ENCODE measurements around the gene PPP1R9B. TPM values are rescaled to one million over a fixed set of nuclear protein-coding genes. Genes with fewer than 3 reads are reported as not detected.
A peak's percentile ranks its signal among the peaks of the same experiment; 100 is the strongest.

The PPP1R9B gene
- total RNA-seq, 4 donors from 2014 or later = 20.2 to 46.3 (median 37.5) TPM

DNA sequence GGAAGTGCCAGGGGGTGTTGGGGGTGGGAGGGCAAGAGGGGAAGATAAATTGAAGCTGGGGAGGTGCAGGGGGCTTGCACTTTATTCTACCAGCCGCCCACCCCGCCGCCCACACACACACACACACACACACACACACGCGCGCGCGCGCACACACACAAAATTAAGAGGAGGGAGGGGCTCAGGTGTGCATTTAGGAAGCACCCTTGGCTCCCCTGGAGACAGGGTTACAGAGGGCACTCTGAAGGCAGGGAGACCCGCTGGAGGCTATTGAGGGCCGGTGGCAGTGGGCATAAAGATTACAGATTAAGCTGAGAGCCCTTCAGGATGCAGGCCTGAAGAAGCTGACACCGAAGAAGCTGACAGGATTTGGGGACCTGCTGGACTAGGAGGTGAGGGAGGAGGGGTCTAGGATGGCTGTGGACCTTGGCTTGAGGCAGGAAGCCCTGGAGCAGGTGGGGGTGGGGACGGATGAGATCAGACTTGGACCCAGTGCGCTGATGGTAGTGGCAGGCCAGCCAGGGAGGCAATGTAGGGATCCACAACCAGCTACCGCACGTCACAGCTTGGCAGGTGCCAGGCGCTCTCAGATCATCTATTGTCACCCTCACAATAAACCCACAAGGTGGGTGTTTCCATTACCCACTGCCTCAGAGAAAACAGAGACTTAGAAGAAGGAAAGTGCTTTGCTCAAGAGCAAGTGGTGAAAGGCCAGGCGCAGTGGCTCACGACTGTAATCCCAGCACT, 19.7 kb downstream of the PPP1R9B start:
- 48% methylated on average over 18 of the region's 19 CpGs for WGBS

DNA sequence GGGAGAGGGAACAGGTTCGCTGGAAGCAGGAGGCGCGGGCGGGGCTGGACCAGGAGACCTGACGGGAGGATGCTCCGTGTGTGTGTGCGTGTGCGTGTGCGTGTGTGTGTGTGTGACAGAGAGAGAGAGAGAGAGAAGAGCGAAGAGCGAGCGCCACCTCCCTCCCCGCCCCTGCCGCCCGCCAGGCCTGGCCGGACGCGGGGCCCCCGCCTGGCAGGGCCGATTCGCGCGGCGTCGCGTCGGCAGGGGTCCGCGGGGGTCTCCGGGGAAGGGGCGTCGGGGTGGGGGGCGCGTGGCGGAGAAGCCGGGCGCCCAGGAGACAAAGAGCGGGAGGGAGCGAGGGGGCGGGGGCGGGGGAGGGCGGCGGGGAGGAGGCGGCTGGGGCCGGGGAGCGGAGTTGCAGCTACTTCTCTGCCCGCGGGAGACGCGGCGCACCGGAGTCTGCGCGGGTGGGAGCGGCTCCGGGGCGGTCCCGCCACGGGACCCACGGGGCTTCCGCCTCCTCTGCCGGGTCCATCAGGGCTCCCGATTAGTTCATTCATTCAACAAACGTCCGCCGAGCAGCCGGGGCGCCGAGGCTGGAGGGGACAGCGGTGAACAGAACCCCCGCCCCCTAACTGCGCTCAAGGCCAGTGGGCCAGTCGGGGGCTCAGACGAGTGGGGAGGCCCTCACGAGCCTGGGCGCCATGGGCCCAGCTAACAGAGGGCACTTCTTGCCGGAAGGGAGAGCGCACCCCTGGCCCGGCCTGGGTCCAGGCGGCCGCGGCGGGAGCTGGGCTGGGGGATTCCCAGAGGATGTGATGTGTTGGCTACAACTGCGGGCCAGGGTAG, 20.5 kb downstream of the PPP1R9B start, which contains the start of gene SAMD14:
TSS of gene SAMD14 (minus strand) at position 433 of the 831 bp plus-strand sequence. CDS start 5,201 bp downstream, outside the sequence.
- Histone ChIP-seq H3K4me3 (peak within 1 kb of the TSS; percentile 54 to 68 (median 60)), H3K27ac (replicated peaks in 1 of 4) (peak within 1 kb of the TSS in 2 of 4 donors; percentile 18 to 28), H3K36me3 (peaks cover 3 to 11% (median 10%) of the 10 kb centered on the region in 4 donors), H3K9me3 (no peaks in the 10 kb centered on the region), H3K4me1 (peaks cover 35 to 54% (median 51%) of the 10 kb centered on the region in 4 donors), H3K27me3 (peaks cover 0 to 18% (median 4%) of the 10 kb centered on the region in 4 donors)
- intact Hi-C loops (cut with DNase I) = no loop called here
- DNase-seq (ENCODE audit: extremely low spot score) = no peak
- 2% methylated on average over 8 of the region's 84 CpGs for WGBS
- no peak for TF ChIP-seq POLR2AphosphoS5 (IDR thresholded peaks at IDR 0.05)
- TF ChIP-seq CTCF (IDR thresholded peaks at IDR 0.05) = no peak
- TF ChIP-seq POLR2A (IDR thresholded peaks at IDR 0.05; ENCODE audit: low read depth) = no peak
- TF ChIP-seq EP300 (IDR thresholded peaks at IDR 0.05) = no peak

More for the DNA sequence above, 19.7 kb downstream of the PPP1R9B start:
- intact Hi-C loops (cut with DNase I) = no loop called here
- Histone ChIP-seq H3K36me3 (peaks cover 9 to 19% (median 17%) of the 10 kb centered on the region in 4 donors), H3K27me3 (peaks cover 0 to 18% (median 4%) of the 10 kb centered on the region in 4 donors), H3K27ac (replicated peaks in 1 of 4) (no peak overlapping the region), H3K9me3 (no peaks in the 10 kb centered on the region), H3K4me3 (peak overlapping the region; percentile 54 to 68 (median 60)), H3K4me1 (peaks cover 35 to 54% (median 51%) of the 10 kb centered on the region in 4 donors)
- TF ChIP-seq CTCF (IDR thresholded peaks at IDR 0.05) = no peak
- TF ChIP-seq POLR2A (IDR thresholded peaks at IDR 0.05; ENCODE audit: low read depth) = no peak
- no peak for TF ChIP-seq POLR2AphosphoS5 (IDR thresholded peaks at IDR 0.05)
- no peak for TF ChIP-seq EP300 (IDR thresholded peaks at IDR 0.05)
- no peak for DNase-seq (ENCODE audit: extremely low spot score)

DNA sequence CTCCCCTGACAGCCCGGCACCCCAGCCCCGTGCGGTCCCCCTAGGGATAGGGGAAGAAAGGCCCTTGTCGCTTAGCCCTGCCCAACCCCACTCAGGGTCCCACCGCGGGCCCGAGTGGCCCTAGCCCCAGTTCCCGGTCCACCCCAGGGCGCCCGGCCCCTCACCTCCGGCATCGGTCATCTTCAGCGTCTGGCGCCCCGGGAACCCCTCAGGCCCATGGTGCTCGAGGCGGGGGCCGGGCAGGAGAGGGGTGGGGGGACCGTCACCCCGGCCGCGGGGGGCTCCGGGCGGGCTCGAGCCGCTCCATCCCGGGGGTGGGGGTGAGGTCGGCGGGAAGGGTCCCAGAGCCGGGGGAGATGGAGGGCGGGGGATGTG, 21.1 kb downstream of the PPP1R9B start:
- peaks cover 0 to 5% (median 4%) of the 10 kb centered on the region in 4 donors for H3K36me3 ChIP-seq
- 3% methylated on average over 6 of the region's 31 CpGs for WGBS
- H3K27ac ChIP-seq (replicated peaks in 1 of 4) = peak overlapping the region in 2 of 4 donors; percentile 18 to 28
- H3K4me3 ChIP-seq = peak overlapping the region; percentile 54 to 68 (median 60)
- intact Hi-C loops (cut with DNase I) = no loop called here
- peaks cover 35 to 49% (median 48%) of the 10 kb centered on the region in 4 donors for H3K4me1 ChIP-seq
- peaks cover 0 to 18% (median 4%) of the 10 kb centered on the region in 4 donors for H3K27me3 ChIP-seq
- no peaks in the 10 kb centered on the region for H3K9me3 ChIP-seq
- TF ChIP-seq EP300 (IDR thresholded peaks at IDR 0.05) (no peak), CTCF (IDR thresholded peaks at IDR 0.05) (no peak), POLR2A (IDR thresholded peaks at IDR 0.05; ENCODE audit: low read depth) (no peak)
- no peak for DNase-seq (ENCODE audit: extremely low spot score)

DNA sequence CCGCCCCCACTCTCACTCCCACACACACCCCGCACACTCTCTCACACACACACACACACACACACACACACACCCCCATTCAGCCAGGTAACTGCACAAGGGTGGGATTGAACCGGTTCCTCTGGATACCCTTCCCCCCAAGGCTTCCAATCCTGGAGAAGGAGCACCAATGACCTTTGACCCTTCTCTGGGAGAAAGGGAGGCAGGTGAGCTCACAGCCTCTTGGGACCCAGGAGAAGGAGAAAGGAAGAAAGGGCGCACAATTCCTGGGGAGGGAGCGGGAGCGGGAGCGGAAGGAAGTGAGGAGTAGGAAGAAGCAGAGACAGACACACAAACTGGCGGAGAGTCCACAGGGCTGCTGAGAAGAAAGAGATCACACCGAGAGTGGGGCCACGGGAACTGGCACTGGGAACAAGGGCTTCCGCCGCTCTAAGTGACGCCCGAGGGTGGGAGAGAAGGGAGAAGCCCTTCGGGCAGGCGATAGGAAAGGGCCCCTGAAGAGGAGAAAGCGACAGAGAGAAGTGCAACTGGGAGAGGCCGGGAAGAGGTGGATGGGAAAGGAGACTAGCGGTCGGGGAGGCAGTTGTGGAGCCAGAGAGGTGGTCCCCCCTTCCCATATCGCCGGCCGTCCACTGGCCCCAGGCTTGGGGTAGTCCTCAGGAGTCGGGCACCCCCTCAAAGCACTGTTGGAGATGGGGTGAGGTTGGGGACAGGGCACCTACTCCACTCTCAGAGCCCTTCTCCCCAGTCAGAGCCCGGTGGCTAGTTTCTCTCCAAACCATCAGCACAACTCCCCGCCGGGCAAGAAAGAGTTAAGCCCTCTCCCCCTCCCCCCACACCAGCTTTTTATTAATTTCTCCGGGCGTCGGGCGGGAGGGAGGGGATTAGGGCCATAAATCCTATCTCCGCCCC, 21.8 kb downstream of the PPP1R9B start:
- TF ChIP-seq POLR2AphosphoS5 (IDR thresholded peaks at IDR 0.05) (no peak), POLR2A (IDR thresholded peaks at IDR 0.05; ENCODE audit: low read depth) (no peak), CTCF (IDR thresholded peaks at IDR 0.05) (no peak), EP300 (IDR thresholded peaks at IDR 0.05) (no peak)
- Histone ChIP-seq H3K9me3 (no peaks in the 10 kb centered on the region), H3K36me3 (no peaks in the 10 kb centered on the region), H3K27me3 (peaks cover 0 to 18% (median 4%) of the 10 kb centered on the region in 4 donors), H3K27ac (replicated peaks in 1 of 4) (peak overlapping the region in 2 of 4 donors; percentile 18 to 28), H3K4me3 (peak overlapping the region; percentile 54 to 68 (median 60)), H3K4me1 (peaks cover 37 to 47% (median 45%) of the 10 kb centered on the region in 4 donors)
- 34% methylated on average over 29 of the region's 32 CpGs for WGBS
- intact Hi-C loops (cut with DNase I) = no loop called here
- no peak for DNase-seq (ENCODE audit: extremely low spot score)

All from esophagus muscularis mucosa (tissue), 4 donors.